SK-N-MC (cell line): ENCODE data around the gene LRRFIP1.

ENCODE experiments used
- DNase-seq: peaks from one replicate; pipeline ENCODE4 v3.0.0-alpha.2; 2011; ENCODE audit warnings: low read depth, low spot score
- H3K27ac ChIP-seq: fragments of 200-600 bp; sonication (generic); 2 replicates; pipeline ENCODE4 v1.5.1; 2016; ENCODE audit warnings: mixed run types
- H3K36me3 ChIP-seq: fragments of 200-600 bp; sonication (generic); 2 replicates; pipeline ENCODE4 v1.6.1; 2017; ENCODE audit warnings: antibody characterized with exemption, low read length, mixed read lengths; ENCODE audit not compliant: insufficient read depth
- H3K4me3 ChIP-seq: fragments of 200-600 bp; sonication (generic); 2 replicates; pipeline ENCODE4 v1.5.1; 2016
- H3K9ac ChIP-seq: fragments of 200-600 bp; sonication (generic); 2 replicates; pipeline ENCODE4 v1.8.0; 2017; ENCODE audit warnings: mixed run types, mixed read lengths; ENCODE audit not compliant: insufficient read length
- H3K9me3 ChIP-seq: fragments of 200-600 bp; sonication (generic); 2 replicates; pipeline ENCODE4 v1.6.1; 2017; ENCODE audit warnings: low read depth, mild to moderate bottlenecking, antibody characterized with exemption, low read length, moderate library complexity, mixed read lengths
- EZH2 ChIP-seq: fragments of 200-600 bp; sonication (generic); IDR thresholded peaks from one replicate; pipeline ENCODE4 v1.6.1; 2017; ENCODE audit warnings: antibody characterized with exemption
- FOXP2 ChIP-seq: optimal IDR thresholded peaks from 2 replicates; pipeline ENCODE3; 2011; ENCODE audit warnings: mild to moderate bottlenecking, moderate library complexity; ENCODE audit not compliant: insufficient read depth; ENCODE audit errors: extremely low read length, control extremely low read depth
- POLR2AphosphoS5 ChIP-seq: IDR thresholded peaks from 2 replicates; pipeline ENCODE4 v1.6.1; 2012; ENCODE audit warnings: mild to moderate bottlenecking, low read depth, low read length, borderline replicate concordance

Gene LRRFIP1

GRCh38 chr2:237722616-237723015, 95.2 kb downstream of the LRRFIP1 start:
- no peak for TF ChIP-seq FOXP2
- no peak for TF ChIP-seq POLR2AphosphoS5
- no peak for TF ChIP-seq EZH2
- Histone ChIP-seq H3K4me3 (no peak overlapping the region), H3K36me3 (no peaks in the 10 kb centered on the region), H3K27ac (no peak overlapping the region), H3K9me3 (no peaks in the 10 kb centered on the region), H3K9ac (no peak overlapping the region)
- DNase-seq = no peak

DNA sequence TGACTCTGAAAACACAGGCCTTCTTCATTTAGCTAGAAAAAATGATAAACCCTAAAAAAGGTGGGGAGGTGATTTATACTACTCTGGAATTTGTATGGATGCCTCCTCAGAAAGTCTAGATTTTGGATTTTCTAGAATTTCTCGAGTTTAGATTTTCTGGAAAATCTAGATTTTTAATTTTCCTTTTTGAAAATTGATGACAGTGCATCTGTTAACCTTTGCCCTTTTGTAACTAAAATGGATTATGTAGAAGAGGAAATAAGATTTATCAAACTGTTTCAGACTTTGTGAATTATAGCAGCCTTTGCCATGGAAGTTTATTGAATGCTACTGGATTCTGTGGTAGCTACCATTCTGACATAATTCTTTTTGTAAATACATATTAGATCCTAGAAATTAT, 95.6 kb downstream of the LRRFIP1 start:
- TF ChIP-seq EZH2 = no peak
- TF ChIP-seq FOXP2 = no peak
- TF ChIP-seq POLR2AphosphoS5 = no peak
- Histone ChIP-seq H3K27ac (no peak overlapping the region), H3K9me3 (no peaks in the 10 kb centered on the region), H3K9ac (no peak overlapping the region), H3K36me3 (no peaks in the 10 kb centered on the region), H3K4me3 (no peak overlapping the region)
- no peak for DNase-seq

GRCh38 chr2:237723602-237724001, 96.2 kb downstream of the LRRFIP1 start:
- Histone ChIP-seq H3K9ac (no peak overlapping the region), H3K4me3 (no peak overlapping the region; the same call in 1 of the 2 replicates), H3K36me3 (no peaks in the 10 kb centered on the region), H3K27ac (no peak overlapping the region), H3K9me3 (no peaks in the 10 kb centered on the region)
- no peak for DNase-seq
- TF ChIP-seq FOXP2 (peak; percentile 70), EZH2 (no peak)

DNA sequence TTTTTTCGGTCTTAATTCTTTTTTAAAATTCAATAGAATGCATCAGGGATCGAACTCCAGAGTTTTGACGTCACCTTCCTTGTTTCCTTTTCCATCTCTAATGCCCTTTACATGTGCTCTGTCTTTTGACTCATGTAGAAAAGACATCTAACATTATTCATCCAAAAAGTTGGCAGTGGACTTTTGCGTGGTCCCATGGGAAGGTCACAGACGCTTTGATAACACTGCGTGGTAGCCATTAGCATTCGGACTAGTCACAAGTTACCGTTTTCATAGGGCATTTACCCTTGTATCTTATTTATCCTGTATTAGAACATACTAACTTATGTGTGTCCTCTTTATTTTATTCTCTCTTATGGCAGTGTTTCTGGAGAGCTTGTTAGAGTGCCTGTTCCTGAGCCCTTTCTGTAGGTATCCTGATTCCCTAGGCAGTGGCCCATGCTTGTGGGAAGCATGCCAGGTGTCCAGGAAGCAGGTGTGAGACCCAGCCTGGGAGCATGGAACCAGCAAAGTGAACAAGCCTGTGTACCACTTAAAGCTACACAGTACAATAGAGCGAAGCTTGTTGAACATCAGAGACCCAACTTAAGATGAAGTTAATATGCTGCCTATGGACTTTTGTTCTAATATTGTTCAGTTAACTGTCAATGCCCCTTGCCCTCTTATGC, 97.6 kb downstream of the LRRFIP1 start:
- H3K9me3 ChIP-seq = no peaks in the 10 kb centered on the region
- DNase-seq = no peak
- H3K4me3 ChIP-seq = no peak overlapping the region
- H3K36me3 ChIP-seq = no peaks in the 10 kb centered on the region
- TF ChIP-seq EZH2 = no peak
- TF ChIP-seq FOXP2 = no peak
- no peak for TF ChIP-seq POLR2AphosphoS5
- H3K9ac ChIP-seq = no peak overlapping the region
- H3K27ac ChIP-seq = no peak overlapping the region

DNA sequence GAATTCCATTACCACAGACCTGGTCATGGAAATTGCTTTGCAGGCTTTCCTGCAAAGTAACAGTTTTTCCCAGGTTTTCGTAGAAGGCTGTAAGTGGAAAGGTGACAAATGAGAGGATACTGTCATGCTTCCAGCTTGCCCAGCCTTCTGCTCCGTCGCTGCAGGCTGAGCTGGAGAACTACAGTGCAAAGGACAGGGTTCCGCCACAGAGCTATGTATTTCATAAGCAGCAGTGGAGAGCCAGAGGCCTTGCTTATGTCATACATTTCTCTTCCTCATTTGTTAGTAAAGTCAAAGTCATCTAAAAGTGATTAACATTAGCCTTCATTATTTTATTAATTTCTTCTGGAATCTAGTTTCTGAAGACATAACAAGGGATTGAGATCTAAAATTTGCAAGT, 98.3 kb downstream of the LRRFIP1 start:
- H3K36me3 ChIP-seq = no peaks in the 10 kb centered on the region
- no peak overlapping the region for H3K4me3 ChIP-seq
- peak overlapping the region; percentile 80 for H3K27ac ChIP-seq
- no peak for TF ChIP-seq POLR2AphosphoS5
- no peak for TF ChIP-seq FOXP2
- no peak for TF ChIP-seq EZH2
- H3K9me3 ChIP-seq = no peaks in the 10 kb centered on the region
- no peak overlapping the region for H3K9ac ChIP-seq
- no peak for DNase-seq

DNA sequence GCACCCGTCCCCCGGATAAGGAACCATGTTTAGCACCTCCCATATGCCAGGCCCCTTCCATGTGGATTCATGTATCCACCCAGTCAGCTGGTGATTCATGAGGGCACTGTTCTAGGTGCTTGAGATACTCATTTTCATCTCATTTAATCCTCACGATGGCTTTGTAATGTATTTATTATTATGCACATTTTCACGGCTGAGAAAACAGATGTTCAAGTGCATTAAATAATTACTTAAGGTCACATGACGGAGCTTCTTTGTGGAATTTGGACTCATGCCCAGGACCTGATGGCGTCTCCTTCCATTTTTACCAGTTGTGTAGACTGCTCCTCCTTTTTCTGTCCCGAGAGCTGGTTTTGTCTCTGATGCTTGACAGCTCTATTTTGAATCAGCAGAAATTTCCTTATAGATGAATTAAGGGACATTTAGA, 99.0 kb downstream of the LRRFIP1 start:
- Histone ChIP-seq H3K36me3 (no peaks in the 10 kb centered on the region), H3K9me3 (no peaks in the 10 kb centered on the region), H3K9ac (no peak overlapping the region), H3K4me3 (peak overlapping the region; percentile 51), H3K27ac (peak overlapping the region; percentile 80)
- peak; percentile 94 for DNase-seq
- TF ChIP-seq POLR2AphosphoS5 (peak; percentile 41; the same call in 1 of the 2 replicates), EZH2 (no peak), FOXP2 (peak; percentile 88)

DNA sequence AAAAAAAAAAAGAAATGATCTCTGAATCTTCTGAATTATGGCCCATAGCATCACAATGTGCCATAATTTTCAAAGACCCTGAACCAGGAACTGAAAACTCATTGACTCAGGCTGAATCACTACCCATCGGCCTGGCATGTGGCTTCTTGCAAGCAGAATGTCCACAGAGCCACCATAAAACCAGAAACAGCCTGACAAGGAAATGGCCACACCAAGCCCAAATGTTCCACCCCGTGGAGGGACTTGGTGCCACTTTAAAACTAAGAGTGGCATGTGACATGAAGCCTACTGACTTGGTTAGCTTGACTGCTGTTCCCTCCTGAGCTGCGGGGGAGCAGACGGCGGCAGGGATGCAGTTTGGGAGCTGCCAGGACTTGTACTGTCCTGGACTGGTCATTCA, 100.0 kb downstream of the LRRFIP1 start:
- TF ChIP-seq EZH2 = no peak
- TF ChIP-seq FOXP2 = no peak
- no peak for TF ChIP-seq POLR2AphosphoS5
- DNase-seq = no peak
- Histone ChIP-seq H3K36me3 (no peaks in the 10 kb centered on the region), H3K27ac (no peak overlapping the region), H3K4me3 (no peak overlapping the region), H3K9ac (no peak overlapping the region), H3K9me3 (no peaks in the 10 kb centered on the region)

GRCh38 chr2:237729681-237730475, 102.5 kb downstream of the LRRFIP1 start:
- H3K9ac ChIP-seq = no peak overlapping the region
- no peaks in the 10 kb centered on the region for H3K9me3 ChIP-seq
- DNase-seq = no peak
- H3K4me3 ChIP-seq = no peak overlapping the region
- TF ChIP-seq EZH2 (no peak), FOXP2 (no peak), POLR2AphosphoS5 (no peak)
- no peaks in the 10 kb centered on the region for H3K36me3 ChIP-seq
- no peak overlapping the region for H3K27ac ChIP-seq

DNA sequence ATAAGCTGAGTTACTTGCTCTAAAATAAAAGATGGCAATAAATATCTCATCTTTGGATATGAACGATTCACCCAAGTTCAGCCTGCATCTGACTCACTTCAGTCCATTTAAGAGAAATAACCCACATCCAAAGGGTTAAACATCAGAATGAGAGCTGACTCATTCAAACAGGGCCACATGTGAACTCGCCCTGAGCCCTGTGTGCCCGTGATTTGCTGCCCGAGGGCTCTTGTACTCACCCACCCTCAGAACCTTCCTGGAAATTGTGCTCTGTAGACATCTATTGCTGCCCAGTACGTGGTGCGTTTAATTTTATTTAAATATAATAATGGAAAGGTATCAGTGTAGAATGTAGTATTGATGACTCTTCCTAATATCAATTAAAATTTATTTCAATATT, 104.3 kb downstream of the LRRFIP1 start:
- H3K9me3 ChIP-seq = no peaks in the 10 kb centered on the region
- DNase-seq = no peak
- no peaks in the 10 kb centered on the region for H3K36me3 ChIP-seq
- no peak overlapping the region for H3K9ac ChIP-seq
- H3K27ac ChIP-seq = no peak overlapping the region
- H3K4me3 ChIP-seq = no peak overlapping the region
- TF ChIP-seq EZH2 (no peak), FOXP2 (no peak), POLR2AphosphoS5 (no peak)
